Natural killer cell (primary cell): Measurements from ENCODE around the gene IPO11. TPM values are rescaled to one million over a fixed set of nuclear protein-coding genes. Genes with fewer than 3 reads are reported as not detected.
"Not testable (repeated sequence)": the region's sequence is repeated elsewhere in the genome, so short reads cannot be mapped to it uniquely, and the experiment has no call there.

Experiments used
- ATAC-seq, 3 donors: fragments of 150-1000 bp in 2 of 3; fragments of 200-7000 bp in 1 of 3; cut with Tn5 transposase; 1 replicate in 1 of 3; 2 replicates in 2 of 3; pipeline ENCODE4 v1.10.0; 2021; ENCODE audit warnings: mild to moderate bottlenecking in 2 of 3, moderate library complexity in 2 of 3
- DNase-seq, 2 donors: peaks; one replicate each; pipeline versions ENCODE4 v3.0.0 to v3.0.0-alpha.2; 2013 to 2021; ENCODE audit warnings: mixed read lengths in 1 of 2
- H3K27ac ChIP-seq: one replicate; pipeline ENCODE4 v1.5.1; 2013; ENCODE audit warnings: mild to moderate bottlenecking, low read length
- H3K27me3 ChIP-seq: one replicate; pipeline ENCODE4 v1.6.1; 2013; ENCODE audit warnings: low read length; ENCODE audit not compliant: control insufficient read depth, insufficient read depth
- H3K36me3 ChIP-seq: one replicate; pipeline ENCODE4 v1.6.1; 2013; ENCODE audit warnings: low read length; ENCODE audit not compliant: control insufficient read depth, insufficient read depth
- H3K4me1 ChIP-seq: one replicate; pipeline ENCODE4 v1.6.1; 2013; ENCODE audit warnings: low read length; ENCODE audit not compliant: control insufficient read depth, insufficient read depth
- H3K4me3 ChIP-seq: one replicate; pipeline ENCODE4 v1.5.1; 2013; ENCODE audit warnings: low read length
- H3K9me3 ChIP-seq: one replicate; pipeline ENCODE4 v1.6.1; 2013; ENCODE audit warnings: low read length; ENCODE audit not compliant: control insufficient read depth, insufficient read depth
- H3K27ac Mint-ChIP-seq, 2 donors: one replicate each; pipeline ENCODE4 v1.8.0; 2022; ENCODE audit warnings: mild to moderate bottlenecking in 2 of 2, mixed read lengths in 2 of 2, moderate library complexity in 1 of 2
- H3K27me3 Mint-ChIP-seq, 2 donors: one replicate each; pipeline ENCODE4 v1.8.0; 2022; ENCODE audit warnings: low read depth in 2 of 2, mixed read lengths in 2 of 2
- H3K36me3 Mint-ChIP-seq: one replicate; pipeline ENCODE4 v1.8.0; 2022; ENCODE audit warnings: mixed read lengths
- H3K4me1 Mint-ChIP-seq, 2 donors: one replicate each; pipeline ENCODE4 v1.8.0; 2022; ENCODE audit warnings: mixed read lengths in 2 of 2
- H3K4me3 Mint-ChIP-seq: one replicate; pipeline ENCODE4 v1.8.0; 2022; ENCODE audit warnings: mild to moderate bottlenecking, moderate library complexity, mixed read lengths
- H3K9me3 Mint-ChIP-seq, 2 donors: one replicate each; pipeline ENCODE4 v1.8.0; 2022; ENCODE audit warnings: mixed read lengths in 2 of 2
- WGBS: methylation state at CpG from one replicate; pipeline ENCODE4 v1.1.7; 2013; ENCODE audit warnings: missing lambda C conversion rate; ENCODE audit not compliant: insufficient coverage; 5-methylcytosine and 5-hydroxymethylcytosine counted together
- intact Hi-C: fragments of 100-400 bp; cut with micrococcal nuclease; formaldehyde crosslinking; loops from one replicate; pipeline ENCODE4 v1.14.2; 2022
- total RNA-seq, 4 donors: library from RNA; stranded (reverse); fragments of 120-200 nt in 1 of 4; gene quantifications; one replicate each; pipeline versions ENCODE4 v1.2.3 to v1.2.4, GENCODE V29; 2013 to 2022
- TF ChIP-seq, protein P1 (sequence below): fragments of 200-600 bp; IDR thresholded peaks from one replicate; pipeline ENCODE4 v1.8.0; 2022; ENCODE audit warnings: antibody characterized with exemption

The IPO11 gene
- total RNA-seq, 3 donors from 2014 or later (not counting 1 experiment from before 2014, with no cell fraction given): 16.6 to 31.4 (median 30.7) TPM

DNA sequence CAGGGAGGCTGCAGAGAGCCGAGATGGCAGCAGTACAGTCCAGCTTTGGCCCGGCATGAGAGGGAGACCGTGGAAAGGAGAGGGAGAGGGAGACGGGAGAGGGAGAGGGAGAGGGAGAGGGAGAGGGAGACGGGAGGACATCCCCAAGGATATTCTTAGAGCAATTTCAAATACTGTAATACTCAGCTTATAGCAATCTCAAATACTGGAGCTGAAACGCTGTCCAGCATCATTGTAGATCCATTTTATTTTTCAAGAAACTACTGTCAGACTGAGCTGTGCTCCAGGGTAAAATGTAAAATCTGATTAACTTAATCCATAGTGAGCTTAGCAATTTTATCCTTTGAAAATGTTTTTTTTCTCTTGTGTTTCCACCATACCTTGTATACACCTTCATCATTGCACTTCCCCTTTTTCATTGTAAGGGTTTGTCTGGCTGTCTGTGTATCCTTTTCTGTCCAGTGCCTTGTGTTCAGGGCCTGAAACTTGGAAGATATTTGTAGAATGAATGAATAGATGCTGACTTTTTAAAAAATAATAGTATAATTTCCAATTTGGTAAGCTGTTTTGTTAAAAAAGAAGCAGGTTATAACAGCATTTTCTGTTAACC is 102.1 kb downstream of the IPO11 start:
- H3K27ac Mint-ChIP-seq: no peak overlapping the region

DNA sequence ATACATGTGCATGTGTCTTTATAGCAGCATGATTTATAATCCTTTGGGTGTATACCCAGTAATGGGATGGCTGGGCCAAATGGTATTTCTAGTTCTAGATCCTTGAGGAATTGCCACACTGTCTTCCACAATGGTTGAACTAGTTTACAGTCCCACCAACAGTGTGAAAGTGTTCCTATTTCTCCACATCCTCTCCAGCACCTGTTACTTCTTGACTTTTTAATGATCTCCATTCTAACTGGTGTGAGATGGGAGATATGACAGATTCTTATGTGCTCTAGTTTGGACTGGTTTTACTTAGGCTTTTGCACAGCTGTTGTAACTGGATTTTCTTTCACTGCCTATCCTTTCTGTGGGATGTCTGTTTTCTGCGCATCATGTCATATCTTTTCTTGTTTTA is 108.2 kb downstream of the IPO11 start:
- 100% methylated on average over 1 of the region's 1 CpG for WGBS
- H3K4me3 ChIP-seq, H3K9me3 ChIP-seq, H3K27me3 ChIP-seq, H3K36me3 Mint-ChIP-seq, ATAC-seq, H3K27ac Mint-ChIP-seq, DNase-seq, H3K36me3 ChIP-seq, H3K27me3 Mint-ChIP-seq, H3K27ac ChIP-seq, H3K4me1 ChIP-seq, H3K9me3 Mint-ChIP-seq, H3K4me3 Mint-ChIP-seq, intact Hi-C loops: not testable (repeated sequence)
- H3K4me1 Mint-ChIP-seq: peaks cover 7 to 17% of the 10 kb centered on the region in 2 donors

More for the DNA sequence above, 102.1 kb downstream of the IPO11 start:
- TF ChIP-seq, protein P1, sequence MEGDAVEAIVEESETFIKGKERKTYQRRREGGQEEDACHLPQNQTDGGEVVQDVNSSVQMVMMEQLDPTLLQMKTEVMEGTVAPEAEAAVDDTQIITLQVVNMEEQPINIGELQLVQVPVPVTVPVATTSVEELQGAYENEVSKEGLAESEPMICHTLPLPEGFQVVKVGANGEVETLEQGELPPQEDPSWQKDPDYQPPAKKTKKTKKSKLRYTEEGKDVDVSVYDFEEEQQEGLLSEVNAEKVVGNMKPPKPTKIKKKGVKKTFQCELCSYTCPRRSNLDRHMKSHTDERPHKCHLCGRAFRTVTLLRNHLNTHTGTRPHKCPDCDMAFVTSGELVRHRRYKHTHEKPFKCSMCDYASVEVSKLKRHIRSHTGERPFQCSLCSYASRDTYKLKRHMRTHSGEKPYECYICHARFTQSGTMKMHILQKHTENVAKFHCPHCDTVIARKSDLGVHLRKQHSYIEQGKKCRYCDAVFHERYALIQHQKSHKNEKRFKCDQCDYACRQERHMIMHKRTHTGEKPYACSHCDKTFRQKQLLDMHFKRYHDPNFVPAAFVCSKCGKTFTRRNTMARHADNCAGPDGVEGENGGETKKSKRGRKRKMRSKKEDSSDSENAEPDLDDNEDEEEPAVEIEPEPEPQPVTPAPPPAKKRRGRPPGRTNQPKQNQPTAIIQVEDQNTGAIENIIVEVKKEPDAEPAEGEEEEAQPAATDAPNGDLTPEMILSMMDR: no peak
- no peaks in the 10 kb centered on the region for H3K36me3 ChIP-seq
- no peak overlapping the region for H3K4me3 ChIP-seq
- no peaks in the 10 kb centered on the region for H3K36me3 Mint-ChIP-seq
- no peak for ATAC-seq
- no peaks in the 10 kb centered on the region for H3K4me1 ChIP-seq
- no peak overlapping the region for H3K27ac ChIP-seq
- no peak for DNase-seq
- H3K4me1 Mint-ChIP-seq: peaks cover 7 to 12% of the 10 kb centered on the region in 2 donors
- H3K27me3 Mint-ChIP-seq: no peaks in the 10 kb centered on the region
- no peaks in the 10 kb centered on the region for H3K9me3 ChIP-seq
- no peaks in the 10 kb centered on the region for H3K9me3 Mint-ChIP-seq
- H3K27me3 ChIP-seq: no peaks in the 10 kb centered on the region
- 100% methylated on average over 2 of the region's 6 CpGs for WGBS
- intact Hi-C loops: no loop called here
- H3K4me3 Mint-ChIP-seq: no peak overlapping the region

DNA sequence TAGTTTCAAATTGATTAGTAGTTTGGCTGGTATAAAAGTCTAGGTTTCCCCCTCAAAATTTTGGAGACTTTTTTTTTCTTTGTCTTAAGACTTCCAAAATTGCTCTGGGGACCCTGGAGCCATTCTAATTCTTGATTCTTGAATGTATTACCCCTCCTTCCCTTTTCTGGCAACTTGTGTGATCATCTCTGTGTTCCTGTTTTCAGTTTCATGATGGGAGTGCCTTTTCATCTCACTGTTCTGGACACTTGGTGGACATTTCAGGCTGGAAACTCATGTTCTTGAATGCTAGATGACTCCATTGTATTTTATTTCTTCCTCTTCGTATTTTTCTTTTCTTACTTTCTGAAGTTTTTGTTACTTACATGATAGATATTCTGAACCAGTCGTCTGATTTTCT is 108.8 kb downstream of the IPO11 start:
- no peaks in the 10 kb centered on the region for H3K9me3 ChIP-seq
- no peaks in the 10 kb centered on the region for H3K4me1 ChIP-seq
- Mint-ChIP-seq H3K4me1 (peaks cover 7 to 17% of the 10 kb centered on the region in 2 donors), H3K4me3 (no peak overlapping the region), H3K9me3 (no peaks in the 10 kb centered on the region), H3K27me3 (no peaks in the 10 kb centered on the region), H3K27ac (no peak overlapping the region), H3K36me3 (no peaks in the 10 kb centered on the region)
- H3K27me3 ChIP-seq: no peaks in the 10 kb centered on the region
- 92% methylated on average over 1 of the region's 2 CpGs for WGBS
- H3K27ac ChIP-seq: no peak overlapping the region
- intact Hi-C loops: no loop called here
- H3K4me3 ChIP-seq: no peak overlapping the region
- peaks cover 1% of the 10 kb centered on the region for H3K36me3 ChIP-seq
- ATAC-seq (no peak), DNase-seq (no peak)
- TF ChIP-seq, protein P1: no peak

DNA sequence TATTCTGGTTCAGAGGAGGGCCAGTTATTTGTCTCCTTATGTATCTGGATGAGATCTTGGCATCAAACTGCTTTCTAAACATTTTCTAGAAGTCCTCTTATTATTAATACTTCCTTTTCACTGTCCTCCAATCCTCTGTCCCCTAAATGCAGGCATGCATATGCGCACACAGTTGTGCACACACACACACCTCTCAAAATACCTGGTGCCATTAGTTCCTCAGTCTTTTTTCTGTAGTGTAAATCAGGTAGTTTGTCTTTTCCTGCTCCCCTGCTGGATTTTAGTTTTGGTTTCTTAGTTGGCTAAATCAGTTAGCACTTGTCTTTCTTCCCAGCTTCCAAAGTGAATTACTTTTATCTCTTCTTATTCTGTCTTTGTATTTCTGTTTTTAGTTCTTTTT is 110.2 kb downstream of the IPO11 start:
- TF ChIP-seq, protein P1: no peak
- Mint-ChIP-seq H3K4me1 (peaks cover 7 to 17% of the 10 kb centered on the region in 2 donors), H3K27ac (no peak overlapping the region), H3K36me3 (no peaks in the 10 kb centered on the region), H3K27me3 (no peaks in the 10 kb centered on the region), H3K4me3 (no peak overlapping the region), H3K9me3 (no peaks in the 10 kb centered on the region)
- intact Hi-C loops: no loop called here
- no peak for ATAC-seq
- 100% methylated on average over 1 of the region's 1 CpG for WGBS
- peaks cover 4% of the 10 kb centered on the region for H3K36me3 ChIP-seq
- H3K27ac ChIP-seq: no peak overlapping the region
- H3K4me1 ChIP-seq: no peaks in the 10 kb centered on the region
- no peak for DNase-seq
- no peaks in the 10 kb centered on the region for H3K27me3 ChIP-seq
- H3K4me3 ChIP-seq: no peak overlapping the region
- H3K9me3 ChIP-seq: no peaks in the 10 kb centered on the region
